T-helper 17 cell (primary cell): Measurements from ENCODE around the gene ANKRD12. TPM values are rescaled to one million over a fixed set of nuclear protein-coding genes. Genes with fewer than 3 reads are reported as not detected.
"Not testable (repeated sequence)": the region's sequence is repeated elsewhere in the genome, so short reads cannot be mapped to it uniquely, and the experiment has no call there.

Source experiments
- ATAC-seq: fragments of 150-1000 bp; cut with Tn5 transposase; 2 replicates; pipeline ENCODE4 v1.10.0; 2021; ENCODE audit warnings: mild to moderate bottlenecking, moderate library complexity
- DNase-seq, 3 donors: peaks; one replicate each; pipeline versions ENCODE4 v3.0.0 to v3.0.0-alpha.2; 2020 to 2021
- H3K9me3 ChIP-seq: one replicate; pipeline ENCODE4 v1.7.0; 2013; ENCODE audit warnings: low read length, mild to moderate bottlenecking; ENCODE audit not compliant: control insufficient read depth, poor library complexity, severe bottlenecking
- H3K27ac Mint-ChIP-seq: one replicate; pipeline ENCODE4 v1.8.0; 2022; ENCODE audit warnings: mild to moderate bottlenecking, moderate library complexity, mixed read lengths
- H3K27me3 Mint-ChIP-seq: one replicate; pipeline ENCODE4 v1.8.0; 2022; ENCODE audit warnings: mixed read lengths
- H3K36me3 Mint-ChIP-seq: one replicate; pipeline ENCODE4 v1.8.0; 2022; ENCODE audit warnings: low read depth, mixed read lengths
- H3K4me1 Mint-ChIP-seq: one replicate; pipeline ENCODE4 v1.8.0; 2022; ENCODE audit warnings: mild to moderate bottlenecking, mixed read lengths
- H3K4me3 Mint-ChIP-seq: one replicate; pipeline ENCODE4 v1.8.0; 2022; ENCODE audit warnings: mild to moderate bottlenecking, moderate library complexity, mixed read lengths
- total RNA-seq, 4 donors: library from RNA in 2 of 4; stranded (reverse) in 2 of 4; gene quantifications; one replicate each; pipeline ENCODE4 v1.2.3 and lab custom pipeline; 2022 to 2026

Gene ANKRD12
- total RNA-seq, 2 donors from 2014 or later = 191 to 257 TPM

GRCh38 chr18:9164149-9164548, 27.6 kb downstream of the ANKRD12 start:
- not testable (repeated sequence) for H3K27ac Mint-ChIP-seq, ATAC-seq, H3K36me3 Mint-ChIP-seq, H3K27me3 Mint-ChIP-seq, H3K9me3 ChIP-seq, H3K4me3 Mint-ChIP-seq, DNase-seq
- peaks cover 20% of the 10 kb centered on the region for H3K4me1 Mint-ChIP-seq

- DNase-seq = not testable (repeated sequence)
Measured at GRCh38 chr18:9165883-9166282, 29.3 kb downstream of the ANKRD12 start.

GRCh38 chr18:9169515-9169914, 32.9 kb downstream of the ANKRD12 start:
- not testable (repeated sequence) for DNase-seq, H3K27ac Mint-ChIP-seq, H3K36me3 Mint-ChIP-seq, H3K27me3 Mint-ChIP-seq, ATAC-seq, H3K9me3 ChIP-seq
- peak overlapping the region; percentile 65 for H3K4me3 Mint-ChIP-seq
- H3K4me1 Mint-ChIP-seq = peaks cover 48% of the 10 kb centered on the region

More at GRCh38 chr18:9165883-9166282, 29.3 kb downstream of the ANKRD12 start:
- not testable (repeated sequence) for H3K27ac Mint-ChIP-seq, H3K9me3 ChIP-seq, H3K4me3 Mint-ChIP-seq, H3K27me3 Mint-ChIP-seq, H3K36me3 Mint-ChIP-seq, ATAC-seq
- peaks cover 26% of the 10 kb centered on the region for H3K4me1 Mint-ChIP-seq

GRCh38 chr18:9171919-9172318, 35.3 kb downstream of the ANKRD12 start:
- peak overlapping the region; percentile 86 for H3K27ac Mint-ChIP-seq
- not testable (repeated sequence) for ATAC-seq, DNase-seq, H3K27me3 Mint-ChIP-seq, H3K36me3 Mint-ChIP-seq, H3K9me3 ChIP-seq
- peak overlapping the region; percentile 42 for H3K4me3 Mint-ChIP-seq
- peaks cover 61% of the 10 kb centered on the region for H3K4me1 Mint-ChIP-seq

- ATAC-seq (no peak), DNase-seq (no peak)
- peak overlapping the region; percentile 86 for H3K27ac Mint-ChIP-seq
- H3K4me1 Mint-ChIP-seq = peaks cover 62% of the 10 kb centered on the region
- H3K4me3 Mint-ChIP-seq = peak overlapping the region; percentile 42
- H3K36me3 Mint-ChIP-seq = peaks cover 3% of the 10 kb centered on the region
- no peaks in the 10 kb centered on the region for H3K9me3 ChIP-seq
- H3K27me3 Mint-ChIP-seq = no peaks in the 10 kb centered on the region
Measured at GRCh38 chr18:9172506-9173127, 36.0 kb downstream of the ANKRD12 start.

GRCh38 chr18:9173770-9174233, 37.2 kb downstream of the ANKRD12 start:
- H3K4me3 Mint-ChIP-seq = no peak overlapping the region
- DNase-seq = no peak
- peaks cover 62% of the 10 kb centered on the region for H3K4me1 Mint-ChIP-seq
- H3K27me3 Mint-ChIP-seq = no peaks in the 10 kb centered on the region
- peak; percentile 53 for ATAC-seq
- H3K27ac Mint-ChIP-seq = no peak overlapping the region
- peaks cover 3% of the 10 kb centered on the region for H3K36me3 Mint-ChIP-seq
- no peaks in the 10 kb centered on the region for H3K9me3 ChIP-seq

GRCh38 chr18:9174302-9174701, 37.7 kb downstream of the ANKRD12 start:
- Mint-ChIP-seq H3K27ac (peak overlapping the region; percentile 66), H3K4me3 (peak overlapping the region; percentile 4)
- ATAC-seq = peak; percentile 13

GRCh38 chr18:9175115-9175514, 38.5 kb downstream of the ANKRD12 start:
- peaks cover 61% of the 10 kb centered on the region for H3K4me1 Mint-ChIP-seq
- no peaks in the 10 kb centered on the region for H3K9me3 ChIP-seq
- H3K4me3 Mint-ChIP-seq = peak overlapping the region; percentile 74
- DNase-seq (no peak), ATAC-seq (no peak)
- H3K27me3 Mint-ChIP-seq = no peaks in the 10 kb centered on the region
- H3K36me3 Mint-ChIP-seq = peaks cover 3% of the 10 kb centered on the region
- peak overlapping the region; percentile 66 for H3K27ac Mint-ChIP-seq

More at GRCh38 chr18:9174302-9174701, 37.7 kb downstream of the ANKRD12 start:
- H3K36me3 Mint-ChIP-seq = peaks cover 3% of the 10 kb centered on the region
- no peaks in the 10 kb centered on the region for H3K27me3 Mint-ChIP-seq
- DNase-seq = no peak
- peaks cover 59% of the 10 kb centered on the region for H3K4me1 Mint-ChIP-seq
- no peaks in the 10 kb centered on the region for H3K9me3 ChIP-seq

- H3K9me3 ChIP-seq = no peaks in the 10 kb centered on the region
- Mint-ChIP-seq H3K27ac (no peak overlapping the region), H3K4me1 (peaks cover 57% of the 10 kb centered on the region), H3K36me3 (peaks cover 3% of the 10 kb centered on the region), H3K4me3 (no peak overlapping the region), H3K27me3 (no peaks in the 10 kb centered on the region)
- DNase-seq (no peak), ATAC-seq (no peak)
Measured at GRCh38 chr18:9177031-9177430, 40.5 kb downstream of the ANKRD12 start.

GRCh38 chr18:9177466-9177865, 40.9 kb downstream of the ANKRD12 start:
- H3K27ac Mint-ChIP-seq = peak overlapping the region; percentile 47
- DNase-seq = no peak
- H3K27me3 Mint-ChIP-seq = no peaks in the 10 kb centered on the region
- no peak for ATAC-seq
- H3K4me1 Mint-ChIP-seq = peaks cover 52% of the 10 kb centered on the region
- peaks cover 3% of the 10 kb centered on the region for H3K36me3 Mint-ChIP-seq
- peak overlapping the region; percentile 59 for H3K4me3 Mint-ChIP-seq
- H3K9me3 ChIP-seq = no peaks in the 10 kb centered on the region

- peak overlapping the region; percentile 47 for H3K27ac Mint-ChIP-seq
- no peak for DNase-seq
- H3K4me1 Mint-ChIP-seq = peaks cover 52% of the 10 kb centered on the region
- ATAC-seq = no peak
- peaks cover 3% of the 10 kb centered on the region for H3K36me3 Mint-ChIP-seq
- H3K27me3 Mint-ChIP-seq = no peaks in the 10 kb centered on the region
- no peaks in the 10 kb centered on the region for H3K9me3 ChIP-seq
- no peak overlapping the region for H3K4me3 Mint-ChIP-seq
Measured at GRCh38 chr18:9178557-9178956, 42.0 kb downstream of the ANKRD12 start.

- DNase-seq = no peak
- ATAC-seq = no peak
- Mint-ChIP-seq H3K4me1 (peaks cover 55% of the 10 kb centered on the region), H3K36me3 (peaks cover 9% of the 10 kb centered on the region), H3K4me3 (no peak overlapping the region), H3K27me3 (no peaks in the 10 kb centered on the region), H3K27ac (peak overlapping the region; percentile 79)
- H3K9me3 ChIP-seq = no peaks in the 10 kb centered on the region
Measured at GRCh38 chr18:9181275-9181674, 44.7 kb downstream of the ANKRD12 start.

GRCh38 chr18:9182852-9183399, 46.3 kb downstream of the ANKRD12 start:
- H3K9me3 ChIP-seq = no peaks in the 10 kb centered on the region
- H3K27ac Mint-ChIP-seq = peak overlapping the region; percentile 79
- peaks cover 49% of the 10 kb centered on the region for H3K4me1 Mint-ChIP-seq
- no peaks in the 10 kb centered on the region for H3K27me3 Mint-ChIP-seq
- DNase-seq (no peak), ATAC-seq (no peak)
- H3K4me3 Mint-ChIP-seq = no peak overlapping the region
- H3K36me3 Mint-ChIP-seq = peaks cover 11% of the 10 kb centered on the region
